HCT116 (cell line): ENCODE data around the gene SIGLEC11. TPM values are rescaled to one million over a fixed set of nuclear protein-coding genes. Genes with fewer than 3 reads are reported as not detected.

ENCODE experiments used
- ATAC-seq: fragments of 200-7000 bp; cut with Tn5 transposase; 2 replicates; pipeline ENCODE4 v1.9.1; 2020; ENCODE audit warnings: mild to moderate bottlenecking, moderate library complexity
- BruUV-seq: library from RNA; stranded (reverse); fragments of 400-500 nt; replicated peaks from 2 replicates; lab custom pipeline; 2021; lab: Mats Ljungman, UMichigan
- CTCF ChIA-PET: fragments of 300-600 bp; sonication (Branson Sonifier 250); formaldehyde crosslinking; loops from one replicate; lab custom pipeline; 2021; ENCODE audit warnings: antibody characterized with exemption; lab: Charles Lee
- POLR2A ChIA-PET: fragments of 300-600, 350-600 bp; sonication (Branson Sonifier 250); formaldehyde crosslinking; loops from one replicate; lab custom pipeline; 2021; ENCODE audit warnings: antibody characterized with exemption; lab: Charles Lee
- RAD21 ChIA-PET, 2 experiments: fragments of 300-600 bp; sonication (Branson Sonifier 250); formaldehyde crosslinking; loops; one replicate each; lab custom pipeline; 2023; ENCODE audit warnings: low total read pairs in 2 of 2; ENCODE audit not compliant: uncharacterized antibody in 2 of 2, unreplicated experiment in 2 of 2, low non-redundant PET in 1 of 2; lab: Charles Lee
- DNase-seq: peaks from one replicate; pipeline ENCODE4 v3.0.0-alpha.2; 2010; ENCODE audit warnings: low read depth, low spot score
- H2AFZ ChIP-seq: fragments of 200-600 bp; shearing (Covaris generic), sonication (generic); 2 replicates; pipeline ENCODE4 v1.6.1; 2017; ENCODE audit warnings: low read depth, mixed run types, mixed read lengths, antibody characterized with exemption, low read length; ENCODE audit not compliant: poor library complexity, severe bottlenecking
- H3K27ac ChIP-seq: 2 replicates; pipeline ENCODE4 v1.5.1; 2012; ENCODE audit warnings: low read depth, low read length
- H3K27me3 ChIP-seq: fragments of 200-600 bp; sonication (generic); 2 replicates; pipeline ENCODE4 v1.6.1; 2016; ENCODE audit warnings: mixed run types, low read length, mixed read lengths; ENCODE audit not compliant: insufficient read depth
- H3K36me3 ChIP-seq, 2 experiments: fragments of 200-500 bp in 1 of 2; fragments of 200-600 bp in 1 of 2; sonication (Bioruptor generic) in 1 of 2; sonication (generic) in 1 of 2; 2 replicates each; pipeline versions ENCODE4 v1.5.1 to v1.6.1; 2014 to 2016; ENCODE audit warnings: low read length in 2 of 2, inconsistent platforms in 1 of 2, mixed read lengths in 1 of 2, mixed run types in 1 of 2; ENCODE audit not compliant: insufficient read depth in 2 of 2, control insufficient read depth in 1 of 2
- H3K4me1 ChIP-seq, 2 experiments: fragments of 200-600 bp in 1 of 2; sonication (generic) in 1 of 2; 2 replicates each; pipeline versions ENCODE4 v1.5.1 to v1.6.1; 2012 to 2017; ENCODE audit warnings: low read length in 2 of 2, inconsistent platforms in 1 of 2, mild to moderate bottlenecking in 1 of 2, mixed read lengths in 1 of 2, mixed run types in 1 of 2, moderate library complexity in 1 of 2; ENCODE audit not compliant: insufficient read depth in 2 of 2, control insufficient read depth in 1 of 2
- H3K4me2 ChIP-seq: fragments of 200-600 bp; sonication (generic); 2 replicates; pipeline ENCODE4 v1.6.1; 2017; ENCODE audit warnings: mixed run types, low read length, mixed read lengths
- H3K4me3 ChIP-seq, 2 experiments: fragments of 200-600 bp in 1 of 2; sonication (generic) in 1 of 2; replicated peaks in 1 of 2; 2 replicates each; pipeline ENCODE4 v1.5.1; 2011 to 2016; ENCODE audit warnings: low read length in 2 of 2, control low read depth in 1 of 2, low read depth in 1 of 2, mild to moderate bottlenecking in 1 of 2, mixed read lengths in 1 of 2, mixed run types in 1 of 2
- H3K79me2 ChIP-seq: fragments of 200-600 bp; sonication (generic); 2 replicates; pipeline ENCODE4 v1.6.1; 2017; ENCODE audit warnings: mild to moderate bottlenecking, mixed run types, low read length, moderate library complexity, mixed read lengths; ENCODE audit not compliant: insufficient read depth
- H3K9ac ChIP-seq: fragments of 200-600 bp; sonication (generic); 2 replicates; pipeline ENCODE4 v1.6.1; 2016; ENCODE audit warnings: low read length, mixed read lengths
- H3K9me2 ChIP-seq: fragments of 200-600 bp; sonication (generic), shearing (Covaris generic); 2 replicates; pipeline ENCODE4 v1.6.1; 2017; ENCODE audit warnings: mixed run types, mild to moderate bottlenecking, moderate library complexity; ENCODE audit not compliant: insufficient read depth
- H3K9me3 ChIP-seq, 2 experiments: fragments of 200-500 bp in 1 of 2; fragments of 200-600 bp in 1 of 2; sonication (Bioruptor generic) in 1 of 2; sonication (generic) in 1 of 2; 2 replicates each; pipeline ENCODE4 v1.6.1; 2014 to 2017; ENCODE audit warnings: low read length in 2 of 2, mixed read lengths in 2 of 2, inconsistent platforms in 1 of 2, low read depth in 1 of 2, mild to moderate bottlenecking in 1 of 2, mixed run types in 1 of 2, moderate library complexity in 1 of 2; ENCODE audit not compliant: control insufficient read depth in 1 of 2, insufficient read depth in 1 of 2
- H4K20me1 ChIP-seq: fragments of 200-600 bp; sonication (generic), shearing (Covaris generic); 2 replicates; pipeline ENCODE4 v1.6.1; 2017; ENCODE audit warnings: mixed run types, mild to moderate bottlenecking, moderate library complexity; ENCODE audit not compliant: insufficient read depth
- CBX3 ChIP-seq: IDR thresholded peaks from 2 replicates; pipeline ENCODE4 v1.6.1; 2012; ENCODE audit warnings: low read depth
- CEBPB ChIP-seq: IDR thresholded peaks from 2 replicates; pipeline ENCODE4 v1.6.1; 2012; ENCODE audit warnings: low read depth
- EGR1 ChIP-seq: IDR thresholded peaks from 2 replicates; pipeline ENCODE4 v1.6.1; 2012; ENCODE audit warnings: low read depth
- ELF1 ChIP-seq: IDR thresholded peaks from 2 replicates; pipeline ENCODE4 v1.6.1; 2012; ENCODE audit warnings: low read depth, borderline replicate concordance
- EZH2phosphoT487 ChIP-seq: fragments of 200-600 bp; IDR thresholded peaks from 2 replicates; pipeline ENCODE4 v1.6.1; 2018; ENCODE audit warnings: antibody characterized with exemption, borderline replicate concordance
- FOSL1 ChIP-seq: IDR thresholded peaks from 2 replicates; pipeline ENCODE4 v1.6.1; 2012; ENCODE audit warnings: low read depth
- JUND ChIP-seq: IDR thresholded peaks from 2 replicates; pipeline ENCODE4 v1.6.1; 2012
- POLR2A ChIP-seq: IDR thresholded peaks from 2 replicates; pipeline ENCODE4 v1.7.0; 2011; ENCODE audit warnings: borderline replicate concordance; ENCODE audit not compliant: insufficient read depth, insufficient read length; ENCODE audit errors: extremely low read depth
- POLR2AphosphoS5 ChIP-seq: IDR thresholded peaks from 2 replicates; pipeline ENCODE4 v1.6.1; 2011; ENCODE audit warnings: mild to moderate bottlenecking, low read depth, low read length, moderate library complexity
- SIN3A ChIP-seq: IDR thresholded peaks from 2 replicates; pipeline ENCODE4 v1.6.1; 2012; ENCODE audit warnings: low read depth
- SP1 ChIP-seq: IDR thresholded peaks from 2 replicates; pipeline ENCODE4 v1.6.1; 2012; ENCODE audit warnings: low read depth
- YY1 ChIP-seq: IDR thresholded peaks from 2 replicates; pipeline ENCODE4 v1.6.1; 2011; ENCODE audit warnings: low read length, low read depth, moderate library complexity, mild to moderate bottlenecking; ENCODE audit not compliant: insufficient replicate concordance; ENCODE audit errors: extremely low read depth
- ZFX ChIP-seq: fragments of 450-650 bp; IDR thresholded peaks from 2 replicates; pipeline ENCODE4 v1.6.1; 2017
- ZNF274 ChIP-seq: fragments of 200-500 bp; sonication (Bioruptor generic); IDR thresholded peaks from 2 replicates; pipeline ENCODE4 v1.6.1; 2014; ENCODE audit warnings: mild to moderate bottlenecking, low read depth, low read length, inconsistent platforms
- intact Hi-C: fragments of 100-400 bp; cut with micrococcal nuclease; formaldehyde crosslinking; loops from 2 replicates; pipeline ENCODE4 v1.10.0; 2022
- total RNA-seq: library from RNA; stranded (reverse); gene quantifications from one replicate; pipeline ENCODE4 v1.2.1, GENCODE V29; 2021; ENCODE audit not compliant: unreplicated experiment
- TF ChIP-seq, protein P1 (sequence below): IDR thresholded peaks from 2 replicates; pipeline ENCODE4 v1.6.1; 2012; ENCODE audit warnings: low read depth
- TF ChIP-seq, protein P2 (sequence below): IDR thresholded peaks from 2 replicates; pipeline ENCODE4 v1.6.1; 2012
- TF ChIP-seq, protein P3 (sequence below), 3 experiments: fragments of 200-600 bp in 1 of 3; sonication (generic) in 1 of 3; IDR thresholded peaks in 2 of 3; conservative IDR thresholded peaks in 1 of 3; 2 replicates each; pipeline ENCODE4 v1.5.1; 2012 to 2017; ENCODE audit warnings: low read depth in 2 of 3, low read length in 2 of 3, antibody characterized with exemption in 1 of 3, borderline replicate concordance in 1 of 3, control low read depth in 1 of 3, mild to moderate bottlenecking in 1 of 3, mixed read lengths in 1 of 3, mixed run types in 1 of 3, moderate library complexity in 1 of 3; ENCODE audit not compliant: insufficient read depth in 1 of 3
- TF ChIP-seq, protein P4 (sequence below): IDR thresholded peaks from 2 replicates; pipeline ENCODE4 v1.6.1; 2011; ENCODE audit warnings: mild to moderate bottlenecking, low read length, moderate library complexity; ENCODE audit not compliant: insufficient replicate concordance; ENCODE audit errors: extremely low read depth

SIGLEC11 gene
- total RNA-seq, 1 experiment from 2014 or later = not detected

DNA sequence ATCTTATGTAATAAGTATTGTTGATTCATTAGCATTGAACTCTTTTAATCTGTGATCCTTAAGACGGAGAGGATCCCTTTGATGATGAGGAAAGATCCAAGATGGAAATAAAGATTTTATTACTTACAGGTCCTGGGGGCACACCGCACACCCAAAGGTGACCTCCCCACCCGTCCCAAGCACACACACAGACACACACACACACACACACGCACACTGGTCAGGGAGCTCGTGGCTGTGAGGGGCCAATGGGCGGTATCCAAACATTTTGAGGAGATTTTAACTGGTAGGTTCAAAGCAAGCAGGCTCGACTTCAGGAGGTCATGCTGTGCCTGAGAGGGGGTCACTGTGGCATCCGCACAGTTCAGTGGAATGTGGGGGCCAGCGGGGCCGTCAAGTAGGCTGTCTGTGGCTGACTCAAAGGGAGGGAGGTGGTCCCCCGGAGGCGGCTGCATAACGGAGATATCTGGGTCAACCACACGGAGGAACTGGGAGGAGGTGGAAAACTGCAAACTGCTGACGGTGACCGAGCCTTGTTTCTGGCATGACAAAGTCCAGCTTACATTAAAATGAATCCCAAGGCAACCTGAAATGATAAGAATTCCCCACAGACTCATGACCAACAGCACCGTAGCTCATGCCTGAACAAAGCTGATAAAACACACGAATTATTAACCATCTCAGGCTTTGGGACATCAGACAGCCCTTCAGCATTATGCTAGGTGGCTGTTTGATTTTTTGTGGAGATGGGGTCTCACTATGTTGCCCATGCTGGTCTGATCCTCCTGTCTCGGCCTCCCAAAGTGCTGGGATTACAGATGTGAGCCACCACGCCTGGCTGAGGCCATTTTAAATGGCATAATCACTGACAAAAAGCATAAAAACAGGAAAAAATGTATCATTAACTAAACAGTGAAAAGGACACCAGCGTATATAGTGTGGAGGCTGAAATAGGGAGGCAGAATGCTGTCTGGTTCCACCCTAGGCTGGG, 20.9 kb upstream of the SIGLEC11 start:
- no peak overlapping the region for H3K4me2 ChIP-seq
- H3K4me1 ChIP-seq = no peaks in the 10 kb centered on the region
- H3K4me3 ChIP-seq = no peak overlapping the region
- H4K20me1 ChIP-seq = no peaks in the 10 kb centered on the region
- ChIA-PET POLR2A (no interaction called here), RAD21 (interaction anchor here in 1 of 2 experiments (0.6 kb wide), 1 partner anchor 476 kb away, joined by 6 read pairs; no protein-coding TSS in a partner anchor), CTCF (interaction anchor here (0.6 kb wide), 1 partner anchor 16 kb away, joined by 3 read pairs; no protein-coding TSS in a partner anchor)
- no peaks in the 10 kb centered on the region for H3K27me3 ChIP-seq
- ATAC-seq (no peak), DNase-seq (no peak)
- no peak overlapping the region for H3K9ac ChIP-seq
- no peaks in the 10 kb centered on the region for H3K9me3 ChIP-seq
- intact Hi-C loops = no loop called here
- no peaks in the 10 kb centered on the region for H3K9me2 ChIP-seq
- H3K36me3 ChIP-seq = peaks cover 0 to 2% of the 10 kb centered on the region in 2 experiments; a peak in 1 of 4 replicates
- H2AFZ ChIP-seq = no peak overlapping the region
- BruUV-seq = no TSS peak
- no peaks in the 10 kb centered on the region for H3K79me2 ChIP-seq
- H3K27ac ChIP-seq = no peak overlapping the region
- TF ChIP-seq POLR2A (no peak), EZH2phosphoT487 (no peak), YY1 (no peak), CEBPB (no peak), CBX3 (no peak), EGR1 (no peak), POLR2AphosphoS5 (no peak), JUND (no peak), ELF1 (no peak), SP1 (no peak), ZNF274 (no peak), ZFX (no peak), FOSL1 (no peak), SIN3A (no peak)
- TF ChIP-seq, protein P1, sequence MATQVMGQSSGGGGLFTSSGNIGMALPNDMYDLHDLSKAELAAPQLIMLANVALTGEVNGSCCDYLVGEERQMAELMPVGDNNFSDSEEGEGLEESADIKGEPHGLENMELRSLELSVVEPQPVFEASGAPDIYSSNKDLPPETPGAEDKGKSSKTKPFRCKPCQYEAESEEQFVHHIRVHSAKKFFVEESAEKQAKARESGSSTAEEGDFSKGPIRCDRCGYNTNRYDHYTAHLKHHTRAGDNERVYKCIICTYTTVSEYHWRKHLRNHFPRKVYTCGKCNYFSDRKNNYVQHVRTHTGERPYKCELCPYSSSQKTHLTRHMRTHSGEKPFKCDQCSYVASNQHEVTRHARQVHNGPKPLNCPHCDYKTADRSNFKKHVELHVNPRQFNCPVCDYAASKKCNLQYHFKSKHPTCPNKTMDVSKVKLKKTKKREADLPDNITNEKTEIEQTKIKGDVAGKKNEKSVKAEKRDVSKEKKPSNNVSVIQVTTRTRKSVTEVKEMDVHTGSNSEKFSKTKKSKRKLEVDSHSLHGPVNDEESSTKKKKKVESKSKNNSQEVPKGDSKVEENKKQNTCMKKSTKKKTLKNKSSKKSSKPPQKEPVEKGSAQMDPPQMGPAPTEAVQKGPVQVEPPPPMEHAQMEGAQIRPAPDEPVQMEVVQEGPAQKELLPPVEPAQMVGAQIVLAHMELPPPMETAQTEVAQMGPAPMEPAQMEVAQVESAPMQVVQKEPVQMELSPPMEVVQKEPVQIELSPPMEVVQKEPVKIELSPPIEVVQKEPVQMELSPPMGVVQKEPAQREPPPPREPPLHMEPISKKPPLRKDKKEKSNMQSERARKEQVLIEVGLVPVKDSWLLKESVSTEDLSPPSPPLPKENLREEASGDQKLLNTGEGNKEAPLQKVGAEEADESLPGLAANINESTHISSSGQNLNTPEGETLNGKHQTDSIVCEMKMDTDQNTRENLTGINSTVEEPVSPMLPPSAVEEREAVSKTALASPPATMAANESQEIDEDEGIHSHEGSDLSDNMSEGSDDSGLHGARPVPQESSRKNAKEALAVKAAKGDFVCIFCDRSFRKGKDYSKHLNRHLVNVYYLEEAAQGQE = no peak
- TF ChIP-seq, protein P2, sequence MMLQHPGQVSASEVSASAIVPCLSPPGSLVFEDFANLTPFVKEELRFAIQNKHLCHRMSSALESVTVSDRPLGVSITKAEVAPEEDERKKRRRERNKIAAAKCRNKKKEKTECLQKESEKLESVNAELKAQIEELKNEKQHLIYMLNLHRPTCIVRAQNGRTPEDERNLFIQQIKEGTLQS = no peak
- TF ChIP-seq, protein P3, sequence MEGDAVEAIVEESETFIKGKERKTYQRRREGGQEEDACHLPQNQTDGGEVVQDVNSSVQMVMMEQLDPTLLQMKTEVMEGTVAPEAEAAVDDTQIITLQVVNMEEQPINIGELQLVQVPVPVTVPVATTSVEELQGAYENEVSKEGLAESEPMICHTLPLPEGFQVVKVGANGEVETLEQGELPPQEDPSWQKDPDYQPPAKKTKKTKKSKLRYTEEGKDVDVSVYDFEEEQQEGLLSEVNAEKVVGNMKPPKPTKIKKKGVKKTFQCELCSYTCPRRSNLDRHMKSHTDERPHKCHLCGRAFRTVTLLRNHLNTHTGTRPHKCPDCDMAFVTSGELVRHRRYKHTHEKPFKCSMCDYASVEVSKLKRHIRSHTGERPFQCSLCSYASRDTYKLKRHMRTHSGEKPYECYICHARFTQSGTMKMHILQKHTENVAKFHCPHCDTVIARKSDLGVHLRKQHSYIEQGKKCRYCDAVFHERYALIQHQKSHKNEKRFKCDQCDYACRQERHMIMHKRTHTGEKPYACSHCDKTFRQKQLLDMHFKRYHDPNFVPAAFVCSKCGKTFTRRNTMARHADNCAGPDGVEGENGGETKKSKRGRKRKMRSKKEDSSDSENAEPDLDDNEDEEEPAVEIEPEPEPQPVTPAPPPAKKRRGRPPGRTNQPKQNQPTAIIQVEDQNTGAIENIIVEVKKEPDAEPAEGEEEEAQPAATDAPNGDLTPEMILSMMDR (IDR thresholded peaks at IDR 0.05 in 2 of 3, conservative IDR thresholded peaks at IDR 0.05 in 1 of 3; ENCODE audit: borderline replicate concordance in 1 of 3, insufficient read depth in 1 of 3, low read depth in 2 of 3, low read length in 2 of 3) = no peak
- TF ChIP-seq, protein P4, sequence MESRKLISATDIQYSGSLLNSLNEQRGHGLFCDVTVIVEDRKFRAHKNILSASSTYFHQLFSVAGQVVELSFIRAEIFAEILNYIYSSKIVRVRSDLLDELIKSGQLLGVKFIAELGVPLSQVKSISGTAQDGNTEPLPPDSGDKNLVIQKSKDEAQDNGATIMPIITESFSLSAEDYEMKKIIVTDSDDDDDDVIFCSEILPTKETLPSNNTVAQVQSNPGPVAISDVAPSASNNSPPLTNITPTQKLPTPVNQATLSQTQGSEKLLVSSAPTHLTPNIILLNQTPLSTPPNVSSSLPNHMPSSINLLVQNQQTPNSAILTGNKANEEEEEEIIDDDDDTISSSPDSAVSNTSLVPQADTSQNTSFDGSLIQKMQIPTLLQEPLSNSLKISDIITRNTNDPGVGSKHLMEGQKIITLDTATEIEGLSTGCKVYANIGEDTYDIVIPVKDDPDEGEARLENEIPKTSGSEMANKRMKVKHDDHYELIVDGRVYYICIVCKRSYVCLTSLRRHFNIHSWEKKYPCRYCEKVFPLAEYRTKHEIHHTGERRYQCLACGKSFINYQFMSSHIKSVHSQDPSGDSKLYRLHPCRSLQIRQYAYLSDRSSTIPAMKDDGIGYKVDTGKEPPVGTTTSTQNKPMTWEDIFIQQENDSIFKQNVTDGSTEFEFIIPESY = no peak
